ENCODE measurements around the gene PKD1L1.

Gene PKD1L1

GRCh38 chr7:47818796-47819606 is 129.3 kb downstream of the PKD1L1 start:
- peak; percentile 69 for DNase-seq (ENCODE audit: low spot score)

- DNase-seq (ENCODE audit: low spot score): no peak
Observed at GRCh38 chr7:47817917-47818316, 130.3 kb downstream of the PKD1L1 start.

- DNase-seq (ENCODE audit: low spot score): no peak
Observed at GRCh38 chr7:47816647-47817046, 131.6 kb downstream of the PKD1L1 start.

GRCh38 chr7:47815867-47816266 is 132.4 kb downstream of the PKD1L1 start:
- DNase-seq (ENCODE audit: low spot score): no peak

GRCh38 chr7:47814905-47815613 is 133.2 kb downstream of the PKD1L1 start:
- no peak for DNase-seq (ENCODE audit: low spot score)

GRCh38 chr7:47813620-47814260 is 134.5 kb downstream of the PKD1L1 start:
- DNase-seq (ENCODE audit: low spot score): no peak

GRCh38 chr7:47812429-47813136 is 135.7 kb downstream of the PKD1L1 start:
- peak; percentile 39 for DNase-seq (ENCODE audit: low spot score)

GRCh38 chr7:47811632-47812380 is 136.5 kb downstream of the PKD1L1 start:
- no peak for DNase-seq (ENCODE audit: low spot score)

- DNase-seq (ENCODE audit: low spot score): no peak
Observed at GRCh38 chr7:47809387-47809786, 138.9 kb downstream of the PKD1L1 start.

GRCh38 chr7:47808321-47808720 is 139.9 kb downstream of the PKD1L1 start:
- DNase-seq (ENCODE audit: low spot score): no peak

- no peak for DNase-seq (ENCODE audit: low spot score)
Observed at GRCh38 chr7:47807756-47808155, 140.5 kb downstream of the PKD1L1 start.

- DNase-seq (ENCODE audit: low spot score): no peak
Observed at GRCh38 chr7:47807126-47807525, 141.1 kb downstream of the PKD1L1 start.

- no peak for DNase-seq (ENCODE audit: low spot score)
Observed at GRCh38 chr7:47806701-47807103, 141.6 kb downstream of the PKD1L1 start.

- DNase-seq (ENCODE audit: low spot score): no peak
Observed at GRCh38 chr7:47804767-47805545, 143.3 kb downstream of the PKD1L1 start.

GRCh38 chr7:47803846-47804245 is 144.4 kb downstream of the PKD1L1 start:
- DNase-seq (ENCODE audit: low spot score): no peak

- DNase-seq (ENCODE audit: low spot score): no peak
Observed at GRCh38 chr7:47803025-47803424, 145.2 kb downstream of the PKD1L1 start.

- DNase-seq (ENCODE audit: low spot score): no peak
Observed at GRCh38 chr7:47801423-47801822, 146.8 kb downstream of the PKD1L1 start.

GRCh38 chr7:47799524-47799923 is 148.7 kb downstream of the PKD1L1 start:
- DNase-seq (ENCODE audit: low spot score): no peak

- DNase-seq (ENCODE audit: low spot score): no peak
Observed at GRCh38 chr7:47796347-47796746, 151.9 kb downstream of the PKD1L1 start.

GRCh38 chr7:47795631-47796030 is 152.6 kb downstream of the PKD1L1 start:
- DNase-seq (ENCODE audit: low spot score): no peak
